ENCODE measurements around the gene KIAA0040. TPM values are rescaled to one million over a fixed set of nuclear protein-coding genes. Genes with fewer than 3 reads are reported as not detected.
"Not testable (repeated sequence)": the region's sequence is repeated elsewhere in the genome, so short reads cannot be mapped to it uniquely, and the experiment has no call there.

Gene KIAA0040
- total RNA-seq, 2 donors from 2014 or later = 14.0 to 23.7 TPM

- DNase-seq = no peak
- Histone ChIP-seq H3K9ac (ENCODE audit: low read depth in 2 of 2, low read length in 2 of 2) (no peak overlapping the region), H3K27ac (no peak overlapping the region), H3K4me3 (no peak overlapping the region), H3K36me3 (no peaks in the 10 kb centered on the region), H3K9me3 (no peaks in the 10 kb centered on the region), H3K27me3 (no peaks in the 10 kb centered on the region), H3K4me1 (no peaks in the 10 kb centered on the region)
- intact Hi-C loops (cut with DNase I) = no loop called here
- TF ChIP-seq CTCF (IDR thresholded peaks at IDR 0.05) = no peak
Measured at GRCh38 chr1:175116903-175117302, 75.7 kb downstream of the KIAA0040 start.

DNA sequence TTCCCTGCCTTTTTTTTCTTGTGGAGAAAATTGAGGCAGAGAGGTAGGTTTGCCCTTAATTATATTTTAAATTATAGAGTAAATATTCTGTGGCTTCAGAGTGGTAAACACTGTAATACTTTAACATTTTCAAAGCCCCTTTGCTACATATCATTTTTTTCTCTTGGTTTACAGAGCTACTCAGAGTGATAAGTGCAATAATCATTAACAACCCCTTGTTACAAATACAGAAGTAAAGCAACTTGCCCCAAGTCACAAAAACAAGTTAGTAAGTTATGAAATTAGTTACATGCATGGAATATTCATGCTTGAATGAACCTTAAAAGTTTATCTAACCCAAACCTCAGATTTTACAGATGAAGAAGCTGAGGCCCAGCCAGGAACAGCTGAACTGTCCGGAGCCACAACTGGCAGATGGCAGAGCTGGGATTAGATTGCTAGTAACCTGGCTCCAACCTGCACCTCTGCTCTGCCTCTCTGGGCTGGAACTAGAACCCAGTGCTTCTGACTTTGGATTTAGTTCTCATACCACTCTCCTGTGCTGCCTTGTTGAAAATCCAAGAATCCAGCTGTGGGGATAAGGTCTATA, 76.3 kb downstream of the KIAA0040 start:
- H3K27me3 ChIP-seq = no peaks in the 10 kb centered on the region
- no peak overlapping the region for H3K27ac ChIP-seq
- no peaks in the 10 kb centered on the region for H3K36me3 ChIP-seq
- no peak overlapping the region for H3K4me3 ChIP-seq
- no peaks in the 10 kb centered on the region for H3K9me3 ChIP-seq
- intact Hi-C loops (cut with DNase I) = no loop called here
- H3K9ac ChIP-seq (ENCODE audit: low read depth in 2 of 2, low read length in 2 of 2) = no peak overlapping the region
- no peak for DNase-seq
- H3K4me1 ChIP-seq = no peaks in the 10 kb centered on the region
- TF ChIP-seq CTCF (IDR thresholded peaks at IDR 0.05) = no peak

DNA sequence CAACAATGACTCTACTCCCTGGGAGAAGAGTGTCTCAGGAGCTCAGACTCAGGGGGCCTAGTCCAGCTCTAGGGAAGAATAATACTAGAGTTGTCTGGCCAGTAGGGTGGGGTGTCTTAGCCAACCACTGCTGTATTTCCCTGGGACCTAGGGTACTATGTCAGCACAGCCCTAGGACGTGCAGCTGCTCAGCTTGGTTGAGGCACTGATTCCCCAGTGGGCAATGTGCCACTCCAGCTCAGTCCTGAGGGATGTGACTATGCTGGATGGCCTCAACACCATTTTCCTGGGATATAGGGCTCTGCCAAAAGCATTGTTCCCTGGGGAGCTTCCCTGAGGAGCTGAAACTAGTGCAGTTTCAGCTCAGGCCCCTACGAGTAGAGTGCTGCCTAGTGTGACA, 77.6 kb downstream of the KIAA0040 start:
- no peaks in the 10 kb centered on the region for H3K9me3 ChIP-seq
- H3K4me3 ChIP-seq = no peak overlapping the region
- intact Hi-C loops (cut with DNase I) = no loop called here
- no peak for TF ChIP-seq CTCF (IDR thresholded peaks at IDR 0.05)
- H3K9ac ChIP-seq (ENCODE audit: low read depth in 2 of 2, low read length in 2 of 2) = no peak overlapping the region
- no peak for DNase-seq
- H3K27me3 ChIP-seq = no peaks in the 10 kb centered on the region
- no peaks in the 10 kb centered on the region for H3K4me1 ChIP-seq
- H3K27ac ChIP-seq = no peak overlapping the region
- no peaks in the 10 kb centered on the region for H3K36me3 ChIP-seq

DNA sequence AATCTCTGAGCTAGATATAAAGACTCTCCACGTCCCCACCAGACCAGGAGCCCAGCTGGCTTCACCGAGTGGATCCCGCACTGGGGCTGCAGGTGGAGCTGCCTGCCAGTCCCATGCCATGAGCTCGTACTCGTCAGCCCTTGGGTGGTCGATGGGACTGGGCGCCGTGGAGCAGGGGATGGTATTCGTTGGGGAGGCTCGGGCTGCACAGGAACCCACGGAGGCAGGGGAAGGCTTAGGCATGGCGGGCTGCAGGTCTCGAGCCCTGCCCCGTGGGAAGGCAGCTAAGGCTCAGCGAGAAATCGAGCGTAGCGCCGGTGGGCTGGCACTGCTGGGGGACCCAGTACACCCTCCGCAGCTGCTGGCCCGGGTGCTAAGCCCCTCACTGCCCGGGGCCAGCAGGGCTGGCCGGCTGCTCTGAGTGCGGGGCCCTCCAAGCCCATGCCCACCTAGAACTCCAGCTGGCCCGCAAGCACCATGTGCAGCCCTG, 84.2 kb downstream of the KIAA0040 start:
- H3K9ac ChIP-seq (ENCODE audit: low read depth in 2 of 2, low read length in 2 of 2); intact Hi-C loops (cut with DNase I); H3K27me3 ChIP-seq; H3K4me1 ChIP-seq; H3K36me3 ChIP-seq; H3K27ac ChIP-seq; DNase-seq; H3K9me3 ChIP-seq; H3K4me3 ChIP-seq: not testable (repeated sequence)

Other genes with a start within 250 kb of the KIAA0040 start
- 100 to 1,000 TPM in 1 of 2 donors, 10 to 100 TPM in 1; 66.9 to 182 TPM for gene CACYBP, start 192.8 kb downstream of the KIAA0040 start, total RNA-seq
- gene MRPS14, start 169.4 kb downstream of the KIAA0040 start, total RNA-seq = 10 to 100 TPM; 30.4 to 36.2 TPM
- under 1 TPM; 0.07 to 0.13 TPM for gene TNN, start 124.9 kb downstream of the KIAA0040 start, total RNA-seq

Measured in colonic mucosa (tissue), 4 donors.